ENCODE data around the gene CLCN6. TPM values are rescaled to one million over a fixed set of nuclear protein-coding genes. Genes with fewer than 3 reads are reported as not detected.

CLCN6 gene
- polyA plus RNA-seq, 2 of the 4 experiments (the other 2 are of a cell fraction): 5.7 to 9.0 TPM

DNA sequence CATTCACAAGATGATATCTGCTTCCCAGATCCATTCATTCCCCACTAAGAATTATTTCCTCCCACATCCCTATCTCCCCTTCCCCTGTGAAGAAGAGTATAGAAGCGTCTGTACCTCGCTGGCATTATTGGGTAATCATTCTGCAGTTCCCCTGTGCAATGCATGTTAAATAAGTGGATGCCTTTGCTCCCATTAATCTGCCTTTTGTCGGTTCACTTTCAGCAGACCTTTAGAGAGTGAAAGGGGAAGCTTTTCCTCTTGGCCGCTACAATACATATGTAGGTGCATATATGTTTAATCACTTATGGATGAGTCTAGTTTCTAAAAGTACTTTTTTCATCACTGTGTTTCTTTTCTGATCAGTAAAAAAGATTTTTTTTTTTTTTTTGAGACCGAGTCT is 7.0 kb downstream of the CLCN6 start:
- TF ChIP-seq TP53 (CRISPR knock-in tag; IDR thresholded peaks at IDR 0.05) (no peak), CBX2 (IDR thresholded peaks at IDR 0.05; ENCODE audit: borderline replicate concordance, low read depth) (no peak), POLR2A (IDR thresholded peaks at IDR 0.05; ENCODE audit: low read length) (no peak), RCOR1 (IDR thresholded peaks at IDR 0.05; ENCODE audit: low read depth, low read length) (no peak), GATA3 (IDR thresholded peaks at IDR 0.05; ENCODE audit: borderline replicate concordance) (no peak), CHD4 (IDR thresholded peaks at IDR 0.05; ENCODE audit: borderline replicate concordance) (no peak), NPAS2 (CRISPR knock-in tag; IDR thresholded peaks at IDR 0.05; ENCODE audit: borderline replicate concordance) (no peak), NFE2L2 (conservative IDR thresholded peaks at IDR 0.05; ENCODE audit: low read length) (no peak)
- TF ChIP-seq, protein P1, sequence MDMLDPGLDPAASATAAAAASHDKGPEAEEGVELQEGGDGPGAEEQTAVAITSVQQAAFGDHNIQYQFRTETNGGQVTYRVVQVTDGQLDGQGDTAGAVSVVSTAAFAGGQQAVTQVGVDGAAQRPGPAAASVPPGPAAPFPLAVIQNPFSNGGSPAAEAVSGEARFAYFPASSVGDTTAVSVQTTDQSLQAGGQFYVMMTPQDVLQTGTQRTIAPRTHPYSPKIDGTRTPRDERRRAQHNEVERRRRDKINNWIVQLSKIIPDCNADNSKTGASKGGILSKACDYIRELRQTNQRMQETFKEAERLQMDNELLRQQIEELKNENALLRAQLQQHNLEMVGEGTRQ (IDR thresholded peaks at IDR 0.05): no peak
- WGBS (ENCODE audit: missing lambda C conversion rate): 85% methylated on average over 5 of the region's 5 CpGs

GRCh38 chr1:11817192-11817591 is 11.2 kb downstream of the CLCN6 start:
- no peak for FAIRE-seq
- ATAC-seq: no peak
- CTCF ChIA-PET: no interaction called here
- no peak overlapping the region for H3K4me3 ChIP-seq
- 96% methylated on average over 12 of the region's 12 CpGs for WGBS (ENCODE audit: missing lambda C conversion rate)
- TF ChIP-seq BHLHE40 (IDR thresholded peaks at IDR 0.05; ENCODE audit: low read depth, low read length) (no peak), FOXS1 (CRISPR knock-in tag; IDR thresholded peaks at IDR 0.05) (no peak), MAFK (IDR thresholded peaks at IDR 0.05; ENCODE audit: partially characterized antibody) (no peak), CEBPB (IDR thresholded peaks at IDR 0.05) (no peak), ESRRA (IDR thresholded peaks at IDR 0.05; ENCODE audit: borderline replicate concordance, low read length) (no peak), RNF2 (IDR thresholded peaks at IDR 0.05; ENCODE audit: borderline replicate concordance, low read depth) (no peak), ELK1 (IDR thresholded peaks at IDR 0.05; ENCODE audit: low read depth, low read length) (no peak), EHMT2 (IDR thresholded peaks at IDR 0.05; ENCODE audit: low read depth) (no peak), HEYL (CRISPR knock-in tag; IDR thresholded peaks at IDR 0.05) (no peak), NPAS2 (CRISPR knock-in tag; IDR thresholded peaks at IDR 0.05; ENCODE audit: borderline replicate concordance) (no peak), HMGXB4 (CRISPR knock-in tag; IDR thresholded peaks at IDR 0.05; ENCODE audit: borderline replicate concordance) (no peak), KDM1A (IDR thresholded peaks at IDR 0.05; ENCODE audit: low read depth) (no peak), JUN (IDR thresholded peaks at IDR 0.05) (no peak), FOSL2 (IDR thresholded peaks at IDR 0.05) (no peak), FOSL2 (CRISPR knock-in tag; IDR thresholded peaks at IDR 0.05) (no peak), POLR2A (IDR thresholded peaks at IDR 0.05; ENCODE audit: low read length) (no peak), MAZ (IDR thresholded peaks at IDR 0.05; ENCODE audit: borderline replicate concordance, low read depth, low read length) (no peak)
- TF ChIP-seq, protein P2, sequence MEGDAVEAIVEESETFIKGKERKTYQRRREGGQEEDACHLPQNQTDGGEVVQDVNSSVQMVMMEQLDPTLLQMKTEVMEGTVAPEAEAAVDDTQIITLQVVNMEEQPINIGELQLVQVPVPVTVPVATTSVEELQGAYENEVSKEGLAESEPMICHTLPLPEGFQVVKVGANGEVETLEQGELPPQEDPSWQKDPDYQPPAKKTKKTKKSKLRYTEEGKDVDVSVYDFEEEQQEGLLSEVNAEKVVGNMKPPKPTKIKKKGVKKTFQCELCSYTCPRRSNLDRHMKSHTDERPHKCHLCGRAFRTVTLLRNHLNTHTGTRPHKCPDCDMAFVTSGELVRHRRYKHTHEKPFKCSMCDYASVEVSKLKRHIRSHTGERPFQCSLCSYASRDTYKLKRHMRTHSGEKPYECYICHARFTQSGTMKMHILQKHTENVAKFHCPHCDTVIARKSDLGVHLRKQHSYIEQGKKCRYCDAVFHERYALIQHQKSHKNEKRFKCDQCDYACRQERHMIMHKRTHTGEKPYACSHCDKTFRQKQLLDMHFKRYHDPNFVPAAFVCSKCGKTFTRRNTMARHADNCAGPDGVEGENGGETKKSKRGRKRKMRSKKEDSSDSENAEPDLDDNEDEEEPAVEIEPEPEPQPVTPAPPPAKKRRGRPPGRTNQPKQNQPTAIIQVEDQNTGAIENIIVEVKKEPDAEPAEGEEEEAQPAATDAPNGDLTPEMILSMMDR (IDR thresholded peaks at IDR 0.05): no peak
- TF ChIP-seq, protein P3, sequence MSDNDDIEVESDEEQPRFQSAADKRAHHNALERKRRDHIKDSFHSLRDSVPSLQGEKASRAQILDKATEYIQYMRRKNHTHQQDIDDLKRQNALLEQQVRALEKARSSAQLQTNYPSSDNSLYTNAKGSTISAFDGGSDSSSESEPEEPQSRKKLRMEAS (IDR thresholded peaks at IDR 0.05): no peak
- H3K9me3 ChIP-seq: no peaks in the 10 kb centered on the region
- POLR2A ChIA-PET: no interaction called here
- DNase-seq (ENCODE audit: low read depth in 1 of 2, low spot score in 1 of 2): no peak
- H3K27ac ChIP-seq: no peak overlapping the region
- no peak overlapping the region for H3K4me2 ChIP-seq
- H3K4me1 ChIP-seq: no peaks in the 10 kb centered on the region

More for the DNA sequence above, 7.0 kb downstream of the CLCN6 start:
- Histone ChIP-seq H3K4me3 (no peak overlapping the region), H3K4me1 (no peaks in the 10 kb centered on the region), H3K9me3 (no peaks in the 10 kb centered on the region), H3K27ac (no peak overlapping the region), H3K4me2 (no peak overlapping the region)
- CTCF ChIA-PET: interaction anchor here (0.7 kb wide), 1 partner anchor 16 kb away, joined by 3 read pairs; no protein-coding TSS in a partner anchor
- DNase-seq (ENCODE audit: low read depth in 1 of 2, low spot score in 1 of 2) (no peak), ATAC-seq (no peak), FAIRE-seq (no peak)
- POLR2A ChIA-PET: interaction anchor here (0.7 kb wide), 1 partner anchor 15 kb away, joined by 3 read pairs; no protein-coding TSS in a partner anchor

All from A549 (cell line).